ENCODE results near the gene KCNMA1. TPM values are rescaled to one million over a fixed set of nuclear protein-coding genes. Genes with fewer than 3 reads are reported as not detected.

Gene KCNMA1
- polyA plus RNA-seq, 1 of the 3 experiments (the other 2 are of a cell fraction): 107 TPM

DNA sequence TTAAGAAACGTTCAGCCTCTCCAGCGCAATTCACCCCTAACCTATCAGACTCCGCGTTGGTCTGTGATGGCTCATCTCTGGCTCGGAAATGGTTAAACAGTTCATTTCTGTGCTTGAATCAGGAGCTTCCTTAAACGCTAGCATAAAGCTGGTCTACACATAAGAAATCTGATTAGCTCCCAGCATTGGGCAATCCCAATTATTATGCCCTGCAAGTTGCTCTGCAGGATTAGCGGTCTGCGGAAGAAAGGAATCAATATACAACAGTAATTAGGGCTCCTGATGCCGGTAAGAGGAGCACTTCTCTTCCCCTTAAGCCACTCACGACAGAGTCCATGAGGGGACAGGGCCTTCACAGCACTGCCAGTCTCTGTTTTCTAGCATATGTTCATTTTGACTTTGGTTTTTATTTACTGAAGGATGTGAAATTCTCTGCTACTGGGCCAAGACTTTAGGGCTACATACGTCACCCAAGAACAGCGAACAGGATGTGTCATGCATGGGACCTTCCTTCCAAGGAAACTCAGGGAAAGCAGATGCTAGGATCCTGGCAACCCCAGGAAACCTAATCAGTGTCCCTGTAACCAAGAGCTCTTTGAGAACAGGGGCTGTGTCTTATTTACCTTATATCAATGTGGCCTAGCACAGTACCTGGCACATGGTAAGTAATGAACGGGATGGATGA, 324.4 kb downstream of the KCNMA1 start:
- TF ChIP-seq EP300 (IDR thresholded peaks at IDR 0.05; ENCODE audit: borderline replicate concordance in 1 of 2, low read depth in 1 of 2, low read length in 1 of 2) (no peak), GATA2 (CRISPR knock-in tag; IDR thresholded peaks at IDR 0.05) (no peak), RCOR1 (IDR thresholded peaks at IDR 0.05; ENCODE audit: low read length) (no peak), YY1 (IDR thresholded peaks at IDR 0.05; ENCODE audit: low read depth) (no peak), MEF2A (IDR thresholded peaks at IDR 0.05; ENCODE audit: borderline replicate concordance, low read depth) (no peak), GABPA (IDR thresholded peaks at IDR 0.05; ENCODE audit: low read depth) (no peak), TCF12 (IDR thresholded peaks at IDR 0.05) (no peak)
- TF ChIP-seq, protein P1, sequence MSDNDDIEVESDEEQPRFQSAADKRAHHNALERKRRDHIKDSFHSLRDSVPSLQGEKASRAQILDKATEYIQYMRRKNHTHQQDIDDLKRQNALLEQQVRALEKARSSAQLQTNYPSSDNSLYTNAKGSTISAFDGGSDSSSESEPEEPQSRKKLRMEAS (IDR thresholded peaks at IDR 0.05; ENCODE audit: low read depth): no peak
- DNase-seq: no peak
- no peaks in the 10 kb centered on the region for H3K36me3 ChIP-seq (replicated peaks in 1 of 2; ENCODE audit: control insufficient read depth in 1 of 2, insufficient read depth in 2 of 2, low read length in 1 of 2)
- no peak overlapping the region for H3K4me2 ChIP-seq
- no peaks in the 10 kb centered on the region for H3K9me2 ChIP-seq
- H3K4me3 ChIP-seq (ENCODE audit: low read depth in 2 of 2, low read length in 1 of 2): no peak overlapping the region
- no peak overlapping the region for H3K27ac ChIP-seq (ENCODE audit: low read depth in 2 of 2, low read length in 1 of 2)
- 92% methylated on average over 13 of the region's 13 CpGs for whole genome bisulfite sequencing (ENCODE audit: low lambda C conversion rate)
- no peak overlapping the region for H3K9ac ChIP-seq
- no peaks in the 10 kb centered on the region for H3F3A ChIP-seq (replicated peaks; ENCODE audit: insufficient read depth)
- ChIA-PET CTCF (interaction anchor here (0.9 kb wide), 1 partner anchor 139 kb away, joined by 3 read pairs; no protein-coding TSS in a partner anchor), POLR2A (no interaction called here)
- peaks cover 0 to 10% of the 10 kb centered on the region in 2 experiments; a peak in 2 of 4 replicates for H3K4me1 ChIP-seq (ENCODE audit: control insufficient read depth in 1 of 2, insufficient read depth in 2 of 2, low read depth in 1 of 2, low read length in 1 of 2)
- no peaks in the 10 kb centered on the region for H3K27me3 ChIP-seq (ENCODE audit: insufficient read depth)
- H3K9me3 ChIP-seq: no peaks in the 10 kb centered on the region
- no peaks in the 10 kb centered on the region for H3K79me2 ChIP-seq (ENCODE audit: insufficient read depth)
- no peak overlapping the region for H2AFZ ChIP-seq (ENCODE audit: low read depth)
- H4K20me1 ChIP-seq (ENCODE audit: insufficient read depth): no peaks in the 10 kb centered on the region

DNA sequence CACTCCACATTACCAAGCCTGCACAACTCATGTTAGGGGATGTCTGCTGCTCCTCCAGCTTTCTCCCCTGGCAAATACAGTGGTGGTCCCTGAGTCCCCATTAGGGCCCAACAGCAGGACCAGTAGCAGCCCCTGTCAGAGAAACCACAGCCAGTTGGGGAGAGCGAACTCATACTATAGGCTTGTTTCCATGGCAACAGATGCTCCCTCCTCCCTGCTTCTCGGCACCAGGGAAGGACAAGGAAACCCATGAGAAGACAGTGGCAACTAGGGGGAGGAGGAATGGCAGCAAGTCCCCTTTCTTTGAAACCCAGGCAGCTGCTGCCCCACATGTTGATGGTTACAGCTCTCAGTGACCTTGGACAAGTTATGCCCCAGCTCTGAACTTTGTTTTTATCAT, 326.4 kb downstream of the KCNMA1 start:
- Histone ChIP-seq H3K36me3 (replicated peaks in 1 of 2; ENCODE audit: control insufficient read depth in 1 of 2, insufficient read depth in 2 of 2, low read length in 1 of 2) (no peaks in the 10 kb centered on the region), H4K20me1 (ENCODE audit: insufficient read depth) (no peaks in the 10 kb centered on the region), H3K79me2 (ENCODE audit: insufficient read depth) (no peaks in the 10 kb centered on the region), H3K9me2 (no peaks in the 10 kb centered on the region), H3K27ac (ENCODE audit: low read depth in 2 of 2, low read length in 1 of 2) (no peak overlapping the region), H3K4me2 (no peak overlapping the region), H3K4me3 (ENCODE audit: low read depth in 2 of 2, low read length in 1 of 2) (no peak overlapping the region), H3F3A (replicated peaks; ENCODE audit: insufficient read depth) (no peaks in the 10 kb centered on the region), H3K4me1 (ENCODE audit: control insufficient read depth in 1 of 2, insufficient read depth in 2 of 2, low read depth in 1 of 2, low read length in 1 of 2) (peaks cover 0 to 12% of the 10 kb centered on the region in 2 experiments; a peak in 2 of 4 replicates), H3K9me3 (no peaks in the 10 kb centered on the region), H3K27me3 (ENCODE audit: insufficient read depth) (no peaks in the 10 kb centered on the region), H2AFZ (ENCODE audit: low read depth) (no peak overlapping the region), H3K9ac (no peak overlapping the region)
- no peak for DNase-seq
- TF ChIP-seq TAF1 (IDR thresholded peaks at IDR 0.05; ENCODE audit: borderline replicate concordance, low read depth, low read length) (no peak), TEAD4 (IDR thresholded peaks at IDR 0.05; ENCODE audit: borderline replicate concordance, insufficient read depth) (no peak), RAD21 (IDR thresholded peaks at IDR 0.05; ENCODE audit: low read length) (no peak), FOSL2 (IDR thresholded peaks at IDR 0.05; ENCODE audit: borderline replicate concordance, low read depth) (no peak), EP300 (IDR thresholded peaks at IDR 0.05; ENCODE audit: borderline replicate concordance in 1 of 2, low read depth in 1 of 2, low read length in 1 of 2) (no peak), JUND (IDR thresholded peaks at IDR 0.05) (no peak), SIN3A (IDR thresholded peaks at IDR 0.05; ENCODE audit: borderline replicate concordance, low read depth, low read length) (no peak), MEF2A (IDR thresholded peaks at IDR 0.05; ENCODE audit: borderline replicate concordance, low read depth) (no peak)
- TF ChIP-seq, protein P2, sequence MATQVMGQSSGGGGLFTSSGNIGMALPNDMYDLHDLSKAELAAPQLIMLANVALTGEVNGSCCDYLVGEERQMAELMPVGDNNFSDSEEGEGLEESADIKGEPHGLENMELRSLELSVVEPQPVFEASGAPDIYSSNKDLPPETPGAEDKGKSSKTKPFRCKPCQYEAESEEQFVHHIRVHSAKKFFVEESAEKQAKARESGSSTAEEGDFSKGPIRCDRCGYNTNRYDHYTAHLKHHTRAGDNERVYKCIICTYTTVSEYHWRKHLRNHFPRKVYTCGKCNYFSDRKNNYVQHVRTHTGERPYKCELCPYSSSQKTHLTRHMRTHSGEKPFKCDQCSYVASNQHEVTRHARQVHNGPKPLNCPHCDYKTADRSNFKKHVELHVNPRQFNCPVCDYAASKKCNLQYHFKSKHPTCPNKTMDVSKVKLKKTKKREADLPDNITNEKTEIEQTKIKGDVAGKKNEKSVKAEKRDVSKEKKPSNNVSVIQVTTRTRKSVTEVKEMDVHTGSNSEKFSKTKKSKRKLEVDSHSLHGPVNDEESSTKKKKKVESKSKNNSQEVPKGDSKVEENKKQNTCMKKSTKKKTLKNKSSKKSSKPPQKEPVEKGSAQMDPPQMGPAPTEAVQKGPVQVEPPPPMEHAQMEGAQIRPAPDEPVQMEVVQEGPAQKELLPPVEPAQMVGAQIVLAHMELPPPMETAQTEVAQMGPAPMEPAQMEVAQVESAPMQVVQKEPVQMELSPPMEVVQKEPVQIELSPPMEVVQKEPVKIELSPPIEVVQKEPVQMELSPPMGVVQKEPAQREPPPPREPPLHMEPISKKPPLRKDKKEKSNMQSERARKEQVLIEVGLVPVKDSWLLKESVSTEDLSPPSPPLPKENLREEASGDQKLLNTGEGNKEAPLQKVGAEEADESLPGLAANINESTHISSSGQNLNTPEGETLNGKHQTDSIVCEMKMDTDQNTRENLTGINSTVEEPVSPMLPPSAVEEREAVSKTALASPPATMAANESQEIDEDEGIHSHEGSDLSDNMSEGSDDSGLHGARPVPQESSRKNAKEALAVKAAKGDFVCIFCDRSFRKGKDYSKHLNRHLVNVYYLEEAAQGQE (IDR thresholded peaks at IDR 0.05; ENCODE audit: low read depth, low read length): no peak
- WGBS (ENCODE audit: low lambda C conversion rate): no CpG with 5 or more reads among the region's 2 CpGs
- POLR2A ChIA-PET: no interaction called here
- CTCF ChIA-PET: interaction anchor here (1.1 to 1.5 kb wide), 2 partner anchors 52 to 445 kb away, joined by 3 to 4 read pairs; no protein-coding TSS in a partner anchor

All from SK-N-SH (cell line).